ENCODE results near the gene LDLRAD3. TPM values are rescaled to one million over a fixed set of nuclear protein-coding genes. Genes with fewer than 3 reads are reported as not detected.

Gene LDLRAD3
- total RNA-seq, 1 donor from 2014 or later, result 1.6 TPM

DNA sequence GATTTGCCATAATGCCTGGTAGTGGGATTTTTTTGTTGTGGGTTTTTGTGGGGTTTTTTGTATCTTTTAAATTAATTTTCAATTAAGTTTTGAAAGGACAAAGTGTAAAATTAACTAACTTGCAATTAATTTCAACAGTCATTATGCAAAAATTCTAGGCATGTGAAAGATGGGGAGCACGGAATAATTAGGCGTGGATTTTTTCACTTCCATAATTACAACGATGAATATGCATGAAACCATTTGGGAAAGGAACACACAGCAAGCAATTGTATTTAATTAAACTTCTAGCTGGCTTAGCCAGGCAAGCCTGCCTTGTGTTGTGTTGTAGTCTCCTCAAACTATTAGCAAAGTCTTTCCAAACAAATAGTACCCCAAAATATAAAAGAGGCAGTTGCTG lies 257.5 kb downstream of the LDLRAD3 start:
- ATAC-seq (no peak), DNase-seq (no peak)
- intact Hi-C loops (cut with micrococcal nuclease), result no loop called here

DNA sequence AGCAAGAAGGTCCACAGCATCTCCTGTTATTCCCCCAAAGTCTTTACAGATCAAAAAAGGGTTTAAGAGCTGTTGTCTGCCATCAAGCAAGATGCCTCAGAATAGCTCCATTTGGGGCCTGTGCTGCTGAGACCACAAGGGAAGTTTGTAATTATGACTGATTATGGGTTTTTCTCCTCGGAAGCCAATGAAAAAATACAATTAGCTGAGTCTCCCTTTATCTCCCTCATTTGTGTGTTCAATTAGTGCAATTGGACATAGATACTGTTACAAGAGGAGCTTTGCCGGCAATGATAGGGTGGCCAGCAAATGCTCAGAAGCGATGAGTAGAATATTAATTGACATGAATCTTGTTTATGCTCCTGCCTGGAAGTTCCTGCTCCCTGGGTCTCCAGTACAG lies 261.7 kb downstream of the LDLRAD3 start:
- DNase-seq, result no peak
- no peak for ATAC-seq
- intact Hi-C loops (cut with micrococcal nuclease), result no loop called here

DNA sequence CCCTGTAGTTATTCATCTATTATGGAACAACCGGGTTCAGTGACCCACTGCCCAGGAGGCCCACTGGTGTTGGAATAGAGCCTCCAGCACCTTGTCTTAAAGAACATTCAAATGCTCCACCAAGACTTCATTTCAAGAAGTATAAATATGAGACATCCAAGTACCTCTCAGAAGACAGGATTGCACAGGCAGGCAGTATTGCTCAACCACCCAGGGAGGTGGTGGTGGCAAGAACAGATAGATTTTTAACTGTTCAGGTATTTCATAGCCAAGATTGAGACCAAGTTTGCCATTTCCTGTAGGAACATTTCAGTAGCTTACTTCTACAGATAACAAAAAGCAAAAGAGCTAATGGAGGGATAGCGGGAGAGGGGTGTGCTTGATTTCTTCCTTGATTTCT lies 266.7 kb downstream of the LDLRAD3 start:
- no peak for DNase-seq
- intact Hi-C loops (cut with micrococcal nuclease), result no loop called here
- ATAC-seq, result no peak

DNA sequence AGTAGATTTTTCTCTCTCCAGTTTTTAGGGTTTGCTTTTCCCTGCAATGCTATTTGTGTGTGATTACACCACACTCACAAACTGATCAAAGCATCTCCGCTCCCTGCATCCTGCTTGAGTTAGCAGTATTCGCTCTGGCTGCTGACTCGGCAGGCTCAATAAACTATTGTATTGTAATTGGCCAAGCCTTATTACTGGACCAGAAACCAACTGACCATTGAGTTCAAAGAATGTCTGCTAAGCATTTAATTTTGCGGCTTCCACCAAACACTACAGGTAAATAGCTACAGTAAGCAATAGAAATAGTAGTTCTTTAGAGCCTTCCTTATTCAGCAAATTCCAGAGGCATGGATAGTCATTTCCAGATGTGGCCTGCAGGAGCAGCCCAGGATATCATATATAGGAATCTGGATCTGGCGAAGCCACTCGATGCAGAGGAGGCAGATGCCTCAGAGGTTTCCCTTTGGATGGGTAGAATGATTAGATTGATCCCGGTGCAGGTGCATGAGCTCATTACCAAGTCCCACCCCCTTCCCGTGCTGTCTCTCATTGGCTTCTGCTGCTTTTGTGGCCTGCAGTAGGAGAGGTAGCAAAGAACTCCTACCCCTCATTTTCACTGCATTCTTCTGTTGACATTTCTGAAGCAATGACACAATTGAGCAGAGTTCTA lies 268.0 kb downstream of the LDLRAD3 start:
- ATAC-seq (no peak), DNase-seq (no peak)
- intact Hi-C loops (cut with micrococcal nuclease), result no loop called here

DNA sequence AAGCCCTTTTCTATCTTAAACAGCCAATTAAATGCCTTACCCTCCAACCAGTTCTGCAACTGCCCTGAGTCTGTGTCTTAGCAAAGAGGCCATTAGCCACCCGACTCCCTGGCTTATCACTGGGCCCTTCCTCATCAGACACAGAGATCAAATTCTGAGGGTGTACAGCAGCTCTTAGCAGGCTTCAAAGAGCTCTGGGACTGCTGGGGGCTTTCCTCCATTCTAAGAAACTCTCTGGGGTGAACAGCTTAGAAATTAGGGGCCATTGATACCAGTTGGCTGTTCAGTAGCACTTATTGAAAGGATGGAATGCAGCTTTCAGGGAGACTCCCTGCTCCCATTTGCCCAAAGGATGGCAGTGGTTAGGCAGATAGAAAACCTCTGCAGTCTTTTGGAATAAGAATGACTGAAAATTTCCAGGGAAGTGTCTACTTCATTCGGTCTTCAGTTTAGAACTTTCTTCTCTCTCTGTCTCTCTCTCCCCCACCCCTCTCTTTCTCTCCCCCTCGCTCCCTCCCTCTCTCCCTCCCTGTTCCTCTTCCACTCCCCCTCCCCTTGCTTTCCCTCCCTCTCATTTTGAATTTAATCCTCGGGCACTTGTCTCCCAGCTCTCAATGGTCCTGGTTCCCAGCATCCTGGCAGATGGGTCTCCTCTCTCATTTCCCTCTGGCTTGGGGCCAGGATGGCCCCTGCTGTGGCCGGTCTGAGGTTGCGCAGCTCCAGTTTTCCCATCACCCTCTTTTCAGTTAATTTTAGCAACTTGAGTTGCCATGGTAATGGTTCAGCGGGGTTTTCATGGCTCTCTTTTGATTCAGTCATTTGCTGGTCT lies 268.9 kb downstream of the LDLRAD3 start:
- intact Hi-C loops (cut with micrococcal nuclease), result no loop called here
- ATAC-seq (no peak), DNase-seq (no peak)

DNA sequence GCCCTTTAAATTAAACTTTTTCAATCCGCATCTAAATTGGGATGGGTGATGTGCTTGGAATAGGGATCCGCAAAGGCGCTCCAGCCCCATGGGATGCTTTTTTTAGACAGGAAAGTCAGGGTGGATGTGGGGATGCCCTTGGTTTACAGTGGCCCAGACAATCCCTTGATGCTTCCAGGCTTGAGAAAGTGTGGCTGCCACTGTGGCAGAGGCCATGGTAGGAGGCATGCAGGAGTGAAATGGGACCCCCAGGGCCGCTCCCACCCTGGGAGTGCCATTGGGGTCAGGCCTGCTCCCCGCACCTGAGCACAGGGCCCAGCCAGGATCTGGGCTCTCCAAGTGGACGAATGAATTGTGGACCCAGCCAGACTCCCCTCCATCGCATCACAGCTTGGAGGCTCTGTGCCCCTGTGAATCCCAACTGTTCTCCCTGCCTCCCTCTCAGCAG lies 269.6 kb downstream of the LDLRAD3 start:
- ATAC-seq, result no peak
- intact Hi-C loops (cut with micrococcal nuclease), result no loop called here

DNA sequence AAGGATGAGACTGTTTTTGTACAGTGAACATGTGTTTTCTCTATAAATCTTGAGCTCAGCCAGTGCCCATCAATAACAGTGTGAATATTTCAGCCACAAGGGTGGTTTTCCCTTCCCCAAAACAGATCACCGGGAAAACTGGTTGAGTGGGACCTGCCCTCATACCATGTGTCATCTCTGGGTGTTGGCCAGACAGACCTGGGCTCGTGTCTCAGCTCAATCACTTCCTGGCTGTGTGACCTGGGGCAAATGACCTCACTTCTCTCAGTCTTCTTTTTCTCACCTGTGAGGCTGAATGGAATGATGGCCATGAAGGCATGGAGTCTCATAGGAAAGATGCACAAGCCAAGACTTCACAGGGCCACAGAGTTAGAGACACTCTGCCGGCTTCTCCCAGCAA lies 270.6 kb downstream of the LDLRAD3 start:
- no peak for DNase-seq
- no peak for ATAC-seq
- intact Hi-C loops (cut with micrococcal nuclease), result no loop called here

More for the DNA sequence above, 269.6 kb downstream of the LDLRAD3 start:
- no peak for DNase-seq

DNA sequence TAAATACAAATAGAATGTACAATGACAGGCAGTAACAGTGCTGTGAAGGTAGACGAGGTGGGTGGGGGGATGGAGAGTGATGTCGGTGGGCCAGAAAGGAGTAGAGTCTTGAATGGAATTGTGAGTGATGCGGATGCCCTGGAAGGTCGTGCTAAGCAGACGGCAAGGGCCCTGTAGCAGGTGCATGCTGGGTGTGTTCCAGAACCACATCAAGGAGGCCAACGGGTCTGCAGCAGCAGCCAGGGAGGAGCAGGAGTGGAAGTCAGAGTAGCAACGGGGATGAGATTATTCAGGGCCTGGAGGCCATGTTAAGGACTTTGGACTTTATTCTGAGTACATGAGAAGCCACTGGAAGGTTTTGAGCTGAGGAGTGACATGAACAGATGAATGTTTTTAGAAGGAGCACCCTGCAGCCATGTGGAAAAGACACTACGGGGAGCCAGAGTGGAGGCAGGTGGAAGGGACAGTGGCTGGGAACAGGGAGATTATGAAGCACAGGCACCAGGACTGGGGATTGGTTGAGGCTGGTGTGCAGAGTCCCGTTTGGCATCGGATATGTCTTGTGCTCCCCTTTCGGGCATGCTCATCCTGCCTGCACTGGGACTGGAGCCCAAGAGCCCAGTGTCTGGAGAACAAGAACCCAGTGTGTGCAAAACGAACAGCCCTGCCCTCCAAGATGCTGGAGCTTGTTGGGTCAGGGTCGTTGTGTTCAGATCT lies 271.3 kb downstream of the LDLRAD3 start:
- ATAC-seq (no peak), DNase-seq (no peak)
- intact Hi-C loops (cut with micrococcal nuclease), result no loop called here

DNA sequence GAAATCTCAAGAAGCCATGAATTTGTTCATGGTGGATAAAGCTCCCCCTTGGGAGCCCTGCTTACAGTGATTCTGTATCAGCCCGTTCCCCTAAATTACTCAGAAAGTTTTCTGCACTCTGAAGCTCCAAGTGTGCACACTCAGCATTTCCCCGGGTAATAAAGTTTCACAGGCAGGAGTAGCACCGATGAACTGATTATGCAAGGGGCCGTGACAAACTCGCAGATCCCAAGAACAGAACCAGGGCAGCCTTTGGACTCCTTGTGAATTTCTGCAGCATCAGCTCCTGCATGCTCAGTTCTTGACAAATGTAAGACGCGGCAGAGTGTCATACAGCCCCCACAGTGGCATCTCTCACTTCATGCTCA lies 271.8 kb downstream of the LDLRAD3 start:
- ATAC-seq, result no peak
- intact Hi-C loops (cut with micrococcal nuclease), result no loop called here
- no peak for DNase-seq

DNA sequence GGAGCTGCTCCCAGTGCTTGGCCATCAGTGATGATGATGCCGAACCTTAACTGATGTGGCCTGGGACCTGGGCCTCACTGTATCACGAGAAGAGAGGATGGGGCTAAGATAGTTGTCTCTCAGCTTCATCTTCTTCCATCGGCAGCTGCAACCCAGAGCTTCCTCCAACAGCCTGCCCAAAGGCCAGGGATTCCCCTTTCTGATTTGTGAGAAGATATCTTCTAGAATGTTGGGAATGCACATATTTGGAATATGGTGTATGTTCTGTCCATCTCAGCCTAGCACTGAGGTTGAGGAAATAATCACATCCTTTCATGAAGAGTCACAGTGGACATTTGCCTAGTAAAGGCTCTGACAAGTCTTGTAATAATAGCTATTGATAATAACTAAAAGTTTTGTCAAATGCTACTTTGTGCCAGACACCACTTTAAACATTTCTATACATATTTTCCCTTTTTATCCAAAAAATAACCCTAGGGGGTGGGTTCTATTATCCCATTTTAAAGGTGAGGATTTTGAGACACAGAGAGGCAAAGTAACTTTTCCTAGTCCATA lies 272.3 kb downstream of the LDLRAD3 start:
- ATAC-seq, result no peak
- DNase-seq, result no peak
- intact Hi-C loops (cut with micrococcal nuclease), result no loop called here

DNA sequence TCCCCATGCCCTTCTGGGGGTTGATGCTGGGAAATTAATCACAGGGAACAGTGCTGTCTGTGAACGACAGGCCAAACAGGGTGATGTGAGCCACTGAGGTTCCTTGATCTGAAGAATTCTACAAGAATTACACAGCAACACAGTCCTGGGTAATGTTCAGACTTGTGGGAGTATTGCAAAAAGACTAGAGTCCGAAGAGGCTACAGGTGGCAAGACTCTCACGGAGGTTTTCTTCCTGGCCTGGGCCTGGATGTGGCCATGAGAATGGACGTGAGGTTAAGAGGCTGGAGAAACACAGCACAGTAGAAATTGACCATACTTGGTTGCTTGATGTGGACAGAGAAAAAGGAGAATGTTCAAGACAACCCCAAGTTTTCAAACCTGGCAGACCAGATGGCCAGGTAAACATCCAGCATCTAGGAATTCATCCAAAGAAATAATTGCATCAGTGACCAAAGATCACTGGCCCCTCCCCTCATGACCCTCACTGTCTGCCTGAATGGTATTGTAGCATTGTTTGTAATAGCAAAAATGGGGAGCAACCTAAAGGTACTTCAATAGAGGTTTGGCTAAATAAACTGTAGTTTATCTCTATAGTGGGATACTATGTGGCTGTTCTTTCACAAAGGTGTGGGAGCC lies 274.5 kb downstream of the LDLRAD3 start:
- intact Hi-C loops (cut with micrococcal nuclease), result no loop called here
- no peak for DNase-seq
- no peak for ATAC-seq

DNA sequence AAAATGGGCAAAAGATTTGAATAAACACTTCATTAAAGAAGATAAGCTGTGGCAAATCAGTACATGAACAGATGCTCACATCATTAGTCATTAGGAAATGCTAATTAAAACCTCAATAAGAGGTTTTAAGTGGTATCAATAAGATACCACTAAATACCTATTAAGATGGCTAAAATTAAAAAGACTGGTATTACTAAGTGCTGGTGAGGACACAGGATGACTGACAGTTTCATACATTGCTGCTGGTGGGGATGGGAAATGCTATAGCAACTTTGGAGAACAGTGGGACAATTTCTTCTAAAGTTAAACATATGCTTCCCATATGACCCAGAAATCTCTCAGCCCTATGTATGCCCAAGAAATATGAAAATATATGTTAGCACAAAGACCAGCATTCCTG lies 276.1 kb downstream of the LDLRAD3 start:
- ATAC-seq (no peak), DNase-seq (no peak)
- intact Hi-C loops (cut with micrococcal nuclease), result no loop called here

DNA sequence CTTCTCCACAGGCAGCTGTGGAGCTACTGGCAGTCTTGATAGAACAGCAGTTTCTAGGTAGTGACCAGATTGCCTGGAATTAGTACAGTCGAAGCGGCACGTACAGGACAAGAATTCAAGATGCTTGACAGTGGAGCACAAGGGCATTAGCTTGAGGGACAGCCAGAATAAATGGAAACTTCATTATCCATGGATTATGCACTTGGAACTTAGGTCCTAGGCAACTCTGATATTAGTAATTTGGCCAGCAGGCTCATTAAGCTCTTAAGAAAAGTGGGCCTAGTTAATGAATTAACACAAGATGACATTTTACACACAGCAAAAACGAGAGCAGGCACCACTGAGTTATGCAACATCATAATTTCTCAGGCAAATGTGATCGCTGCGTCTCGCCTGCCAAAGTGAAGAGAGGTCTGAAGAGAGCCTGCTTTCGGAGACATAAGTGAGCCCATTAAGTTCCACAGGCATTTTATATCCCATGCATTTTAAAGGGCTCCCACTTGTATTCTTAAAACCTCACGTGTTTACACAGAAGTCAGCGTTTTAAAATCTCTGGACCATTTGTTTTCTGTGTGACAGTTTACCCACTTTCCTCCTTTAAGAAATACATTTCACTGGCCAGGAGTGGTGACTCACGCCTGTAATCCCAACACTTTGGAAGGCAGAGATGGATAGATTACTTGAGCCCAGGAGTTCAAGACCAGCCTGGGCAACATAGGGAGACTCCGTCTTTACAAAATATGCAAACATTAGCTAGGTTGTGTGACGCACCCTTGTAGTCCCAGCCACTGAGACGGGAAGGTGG lies 279.2 kb downstream of the LDLRAD3 start:
- intact Hi-C loops (cut with micrococcal nuclease), result no loop called here
- ATAC-seq (no peak), DNase-seq (no peak)

DNA sequence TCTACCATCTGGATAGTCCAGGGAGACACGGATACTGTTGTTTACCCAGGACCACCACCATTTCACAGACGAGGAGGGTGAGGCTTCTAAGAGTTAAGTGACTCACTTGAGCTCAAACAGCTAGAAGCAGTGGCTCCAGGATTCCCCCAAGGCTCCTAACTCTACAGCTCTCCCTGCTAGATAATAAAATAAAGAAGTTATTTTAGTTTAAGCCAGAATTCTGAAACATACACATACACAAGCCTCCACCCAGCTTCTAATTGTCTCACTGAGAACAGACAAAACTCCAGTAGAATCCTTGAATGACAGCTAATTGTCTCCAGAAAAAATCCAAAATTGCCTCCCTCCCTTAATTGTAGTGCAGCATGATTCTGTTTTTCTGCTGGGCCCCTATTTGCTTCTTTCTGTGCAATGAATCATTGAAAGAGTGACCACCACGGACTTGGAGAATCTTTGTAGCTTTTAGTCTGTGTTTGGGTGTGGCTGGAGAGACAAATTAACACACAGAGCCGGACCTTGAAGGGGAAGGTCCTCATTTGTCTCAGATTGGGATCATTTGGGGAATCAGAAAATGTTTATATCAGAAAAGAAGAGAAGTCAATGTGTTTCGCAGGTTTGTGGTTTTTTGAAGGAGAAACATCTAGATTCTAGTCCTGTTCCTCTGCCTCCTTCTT lies 280.5 kb downstream of the LDLRAD3 start:
- ATAC-seq (no peak), DNase-seq (no peak)
- intact Hi-C loops (cut with micrococcal nuclease), result no loop called here

DNA sequence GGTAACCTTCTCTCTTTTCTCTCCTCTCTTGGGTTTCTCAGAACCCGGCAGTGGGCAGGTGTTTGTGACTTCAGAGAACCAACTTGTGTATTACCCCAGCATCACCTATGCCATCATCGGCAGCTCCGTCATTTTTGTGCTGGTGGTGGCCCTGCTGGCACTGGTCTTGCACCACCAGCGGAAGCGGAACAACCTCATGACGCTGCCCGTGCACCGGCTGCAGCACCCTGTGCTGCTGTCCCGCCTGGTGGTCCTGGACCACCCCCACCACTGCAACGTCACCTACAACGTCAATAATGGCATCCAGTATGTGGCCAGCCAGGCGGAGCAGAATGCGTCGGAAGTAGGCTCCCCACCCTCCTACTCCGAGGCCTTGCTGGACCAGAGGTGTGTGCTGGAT lies 283.2 kb downstream of the LDLRAD3 start:
- DNase-seq (no peak), ATAC-seq (no peak)
- intact Hi-C loops (cut with micrococcal nuclease), result no loop called here

DNA sequence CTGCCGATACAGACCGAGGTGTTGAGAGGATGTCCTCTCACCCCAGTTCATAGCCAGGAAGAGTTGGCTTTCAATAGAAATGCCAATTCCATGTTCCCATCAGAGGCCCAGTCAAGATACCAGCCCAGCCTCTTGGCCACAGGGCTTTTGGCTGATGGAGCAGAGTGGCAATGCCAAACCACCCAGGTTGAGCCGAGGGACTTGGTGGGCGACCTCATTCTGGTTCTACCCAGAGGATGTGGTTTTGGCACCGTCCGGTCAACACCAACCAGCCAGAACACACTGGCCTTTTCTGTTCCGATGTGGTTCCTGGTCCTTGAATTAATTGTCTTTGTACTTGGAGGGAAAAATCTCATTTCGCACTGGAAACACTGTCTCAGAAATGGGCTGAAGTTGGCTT lies 284.8 kb downstream of the LDLRAD3 start:
- DNase-seq, result no peak
- intact Hi-C loops (cut with micrococcal nuclease), result no loop called here
- ATAC-seq, result no peak

DNA sequence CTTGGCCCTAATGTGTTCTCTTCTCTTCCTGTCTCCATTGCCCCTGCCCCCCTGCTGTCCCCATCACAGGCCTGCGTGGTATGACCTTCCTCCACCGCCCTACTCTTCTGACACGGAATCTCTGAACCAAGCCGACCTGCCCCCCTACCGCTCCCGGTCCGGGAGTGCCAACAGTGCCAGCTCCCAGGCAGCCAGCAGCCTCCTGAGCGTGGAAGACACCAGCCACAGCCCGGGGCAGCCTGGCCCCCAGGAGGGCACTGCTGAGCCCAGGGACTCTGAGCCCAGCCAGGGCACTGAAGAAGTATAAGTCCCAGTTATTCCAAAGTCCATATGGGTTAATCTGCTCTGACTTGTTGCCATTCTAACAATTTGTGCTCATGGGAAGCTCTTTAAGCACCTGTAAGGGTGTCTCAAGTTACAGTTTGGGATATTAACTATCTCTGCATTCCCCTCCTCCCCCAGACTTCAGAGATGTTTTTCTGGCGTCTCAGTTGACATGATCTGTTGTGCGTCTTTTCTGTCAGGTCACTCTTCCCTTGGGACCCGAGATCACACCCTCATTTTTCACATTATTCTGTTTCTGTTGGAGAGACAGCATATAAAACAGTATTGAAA lies 285.3 kb downstream of the LDLRAD3 start:
- intact Hi-C loops (cut with micrococcal nuclease), result no loop called here
- no peak for ATAC-seq
- DNase-seq, result no peak
